Suppressor macrophage (primary cell): Measurements from ENCODE around the gene PIGT.
A peak's percentile ranks its signal among the peaks of the same experiment; 100 is the strongest.
"Not testable (repeated sequence)": the region's sequence is repeated elsewhere in the genome, so short reads cannot be mapped to it uniquely, and the experiment has no call there.

Experiments used
- DNase-seq, 4 experiments: peaks; one replicate each; pipeline ENCODE4 v3.0.0-alpha.2; 2020 to 2022

Gene PIGT

GRCh38 chr20:45465491-45466266, 49.7 kb downstream of the PIGT start:
- peak in 3 of 4 experiments; percentile 18 to 65 (median 53) for DNase-seq

GRCh38 chr20:45467172-45467571, 51.2 kb downstream of the PIGT start:
- DNase-seq, result no peak

- DNase-seq, result no peak
Measured at GRCh38 chr20:45467861-45468260, 51.9 kb downstream of the PIGT start.

- DNase-seq, result no peak
Measured at GRCh38 chr20:45469336-45470261, 53.7 kb downstream of the PIGT start, which contains the start of gene WFDC2. WFDC2 (plus strand) TSS chr20:45469753; CDS start chr20:45469782, 29 bp downstream.

- DNase-seq, result peak; percentile 28 to 60 (median 39)
Measured at GRCh38 chr20:45470262-45470931, 54.5 kb downstream of the PIGT start.

GRCh38 chr20:45470937-45471336, 55.0 kb downstream of the PIGT start:
- DNase-seq, result peak in 3 of 4 experiments; percentile 23 to 43 (median 38)

- DNase-seq, result not testable (repeated sequence)
Measured at GRCh38 chr20:45472286-45472685, 56.3 kb downstream of the PIGT start.
